ENCODE data around the gene RHOBTB1. TPM values are rescaled to one million over a fixed set of nuclear protein-coding genes. Genes with fewer than 3 reads are reported as not detected.
"Not testable (repeated sequence)": the region's sequence is repeated elsewhere in the genome, so short reads cannot be mapped to it uniquely, and the experiment has no call there.

The RHOBTB1 gene
- total RNA-seq, 1 experiment from 2014 or later, result 2.5 TPM

GRCh38 chr10:60834401-60834800 is 109.6 kb downstream of the RHOBTB1 start:
- Histone ChIP-seq H2BK12ac (ENCODE audit: insufficient read length, low read depth, low read length) (no peak overlapping the region), H3K23me2 (ENCODE audit: insufficient read length, low read depth, low read length, poor library complexity, severe bottlenecking) (no peaks in the 10 kb centered on the region), H2BK5ac (ENCODE audit: insufficient read length, low read length) (no peak overlapping the region), H3K14ac (ENCODE audit: insufficient read depth, low read length) (no peak overlapping the region), H3K9ac (ENCODE audit: extremely low read depth, insufficient read length, low read length) (no peak overlapping the region), H3K4me2 (ENCODE audit: insufficient read depth, insufficient read length, low read length) (no peak overlapping the region), H3K4me1 (ENCODE audit: insufficient read depth, low read length) (no peaks in the 10 kb centered on the region), H2BK20ac (ENCODE audit: low read depth, low read length, poor library complexity, severe bottlenecking) (no peak overlapping the region), H3K79me2 (ENCODE audit: insufficient read depth, low read length) (no peaks in the 10 kb centered on the region), H3K4ac (ENCODE audit: low read depth, low read length) (no peak overlapping the region), H3K27ac (ENCODE audit: insufficient read length, low read depth, low read length) (no peak overlapping the region), H4K20me1 (ENCODE audit: control insufficient read depth, insufficient read depth, insufficient read length) (no peaks in the 10 kb centered on the region), H3K27me3 (ENCODE audit: insufficient read depth, low read length) (no peaks in the 10 kb centered on the region), H3K79me1 (ENCODE audit: insufficient read depth, low read depth, low read length, poor library complexity, severe bottlenecking) (no peaks in the 10 kb centered on the region), H3K18ac (ENCODE audit: insufficient read length, low read depth, low read length) (no peak overlapping the region), H3K56ac (ENCODE audit: insufficient read length, low read depth, low read length) (no peak overlapping the region), H2AFZ (ENCODE audit: low read length) (no peak overlapping the region), H4K8ac (replicated peaks; ENCODE audit: insufficient read length, low read depth, low read length) (no peak overlapping the region), H4K5ac (ENCODE audit: insufficient read length, low read depth, low read length) (no peak overlapping the region), H2AK5ac (ENCODE audit: insufficient read length, low read length) (no peak overlapping the region), H3K9me3 (ENCODE audit: control insufficient read depth, low read depth, low read length) (no peaks in the 10 kb centered on the region), H2BK15ac (ENCODE audit: low read depth, low read length) (no peak overlapping the region), H4K91ac (ENCODE audit: insufficient read length, low read depth, low read length) (no peak overlapping the region), H3K23ac (ENCODE audit: insufficient read length, low read depth, low read length) (no peak overlapping the region), H3T11ph (ENCODE audit: low read length) (no peak overlapping the region), H2BK120ac (ENCODE audit: low read depth, low read length, poor library complexity, severe bottlenecking) (no peak overlapping the region)
- H3K9me3 Mint-ChIP-seq, result no peaks in the 10 kb centered on the region
- no peak for DNase-seq
- H3K4me1 Mint-ChIP-seq, result no peaks in the 10 kb centered on the region
- H3K27ac Mint-ChIP-seq, result no peak overlapping the region
- H3K36me3 Mint-ChIP-seq (ENCODE audit: insufficient read depth in 1 of 3, low read depth in 3 of 3), result no peaks in the 10 kb centered on the region
- no peak overlapping the region for H3K4me3 Mint-ChIP-seq
- H3K27me3 Mint-ChIP-seq (ENCODE audit: low read depth), result no peaks in the 10 kb centered on the region
- no peak for TF ChIP-seq CTCF (conservative IDR thresholded peaks at IDR 0.05)

GRCh38 chr10:60832136-60832535 is 111.8 kb downstream of the RHOBTB1 start:
- not testable (repeated sequence) for H4K20me1 ChIP-seq (ENCODE audit: control insufficient read depth, insufficient read depth, insufficient read length); H3K4me2 ChIP-seq (ENCODE audit: insufficient read depth, insufficient read length, low read length); H3K18ac ChIP-seq (ENCODE audit: insufficient read length, low read depth, low read length); H2BK12ac ChIP-seq (ENCODE audit: insufficient read length, low read depth, low read length); H3K4me3 Mint-ChIP-seq; H3T11ph ChIP-seq (ENCODE audit: low read length); H3K4me1 Mint-ChIP-seq; H2BK15ac ChIP-seq (ENCODE audit: low read depth, low read length); H3K14ac ChIP-seq (ENCODE audit: insufficient read depth, low read length); H3K79me2 ChIP-seq (ENCODE audit: insufficient read depth, low read length); H2BK20ac ChIP-seq (ENCODE audit: low read depth, low read length, poor library complexity, severe bottlenecking); H2AFZ ChIP-seq (ENCODE audit: low read length); H3K9ac ChIP-seq (ENCODE audit: extremely low read depth, insufficient read length, low read length); H4K5ac ChIP-seq (ENCODE audit: insufficient read length, low read depth, low read length); H2BK5ac ChIP-seq (ENCODE audit: insufficient read length, low read length); H2AK5ac ChIP-seq (ENCODE audit: insufficient read length, low read length); H3K27ac ChIP-seq (ENCODE audit: insufficient read length, low read depth, low read length); H3K27ac Mint-ChIP-seq; DNase-seq; H3K79me1 ChIP-seq (ENCODE audit: insufficient read depth, low read depth, low read length, poor library complexity, severe bottlenecking); H3K4ac ChIP-seq (ENCODE audit: low read depth, low read length); H3K27me3 ChIP-seq (ENCODE audit: insufficient read depth, low read length); H2BK120ac ChIP-seq (ENCODE audit: low read depth, low read length, poor library complexity, severe bottlenecking); H4K91ac ChIP-seq (ENCODE audit: insufficient read length, low read depth, low read length); H3K23ac ChIP-seq (ENCODE audit: insufficient read length, low read depth, low read length); H3K9me3 ChIP-seq (ENCODE audit: control insufficient read depth, low read depth, low read length); H3K36me3 Mint-ChIP-seq (ENCODE audit: insufficient read depth in 1 of 3, low read depth in 3 of 3); H3K9me3 Mint-ChIP-seq; H3K56ac ChIP-seq (ENCODE audit: insufficient read length, low read depth, low read length); H3K23me2 ChIP-seq (ENCODE audit: insufficient read length, low read depth, low read length, poor library complexity, severe bottlenecking); H3K4me1 ChIP-seq (ENCODE audit: insufficient read depth, low read length); H3K27me3 Mint-ChIP-seq (ENCODE audit: low read depth); H4K8ac ChIP-seq (replicated peaks; ENCODE audit: insufficient read length, low read depth, low read length)
- no CpG with 5 or more reads among the region's 4 CpGs for WGBS (ENCODE audit: extremely low coverage, insufficient read length, low lambda C conversion rate)

All from H9 (cell line).